Brain microvascular endothelial cell (primary cell): ENCODE measurements around the gene PDZD11.

Source experiments
- DNase-seq: peaks from one replicate; pipeline ENCODE4 v3.0.0-alpha.2; 2020
- H3K27ac ChIP-seq: fragments of 250-450 bp; sonication (Bioruptor Pico); 2 replicates; pipeline ENCODE4 v1.5.1; 2020; ENCODE audit warnings: mild to moderate bottlenecking, moderate library complexity
- H3K27me3 ChIP-seq: fragments of 250-450 bp; sonication (Bioruptor Pico); replicated peaks from 2 replicates; pipeline ENCODE4 v1.5.1; 2020; ENCODE audit warnings: mild to moderate bottlenecking
- H3K36me3 ChIP-seq: fragments of 250-450 bp; sonication (Bioruptor Pico); replicated peaks from 2 replicates; pipeline ENCODE4 v1.5.1; 2020; ENCODE audit warnings: mild to moderate bottlenecking
- H3K4me3 ChIP-seq: 2 replicates; pipeline ENCODE4 v1.5.1; 2011; ENCODE audit warnings: low read depth, mild to moderate bottlenecking, control low read depth, low read length, moderate library complexity
- in situ Hi-C: cut with HindIII; loops from 2 replicates; pipeline ENCODE4 v1.10.0; 2017; ENCODE audit warnings: low sequenced_read_pairs, low pct_ligation_motif_present
- TF ChIP-seq, protein P1 (sequence below): IDR thresholded peaks from 2 replicates; pipeline ENCODE4 v1.5.1; 2011; ENCODE audit warnings: low read depth, mild to moderate bottlenecking, moderate library complexity, low read length, control low read depth, inconsistent platforms; ENCODE audit errors: missing control alignments

The PDZD11 gene

GRCh38 chrX:70255452-70255851 lies 34.3 kb downstream of the PDZD11 start:
- Histone ChIP-seq H3K27ac (no peak overlapping the region), H3K36me3 (no peaks in the 10 kb centered on the region), H3K4me3 (no peak overlapping the region), H3K27me3 (no peaks in the 10 kb centered on the region)
- TF ChIP-seq, protein P1, sequence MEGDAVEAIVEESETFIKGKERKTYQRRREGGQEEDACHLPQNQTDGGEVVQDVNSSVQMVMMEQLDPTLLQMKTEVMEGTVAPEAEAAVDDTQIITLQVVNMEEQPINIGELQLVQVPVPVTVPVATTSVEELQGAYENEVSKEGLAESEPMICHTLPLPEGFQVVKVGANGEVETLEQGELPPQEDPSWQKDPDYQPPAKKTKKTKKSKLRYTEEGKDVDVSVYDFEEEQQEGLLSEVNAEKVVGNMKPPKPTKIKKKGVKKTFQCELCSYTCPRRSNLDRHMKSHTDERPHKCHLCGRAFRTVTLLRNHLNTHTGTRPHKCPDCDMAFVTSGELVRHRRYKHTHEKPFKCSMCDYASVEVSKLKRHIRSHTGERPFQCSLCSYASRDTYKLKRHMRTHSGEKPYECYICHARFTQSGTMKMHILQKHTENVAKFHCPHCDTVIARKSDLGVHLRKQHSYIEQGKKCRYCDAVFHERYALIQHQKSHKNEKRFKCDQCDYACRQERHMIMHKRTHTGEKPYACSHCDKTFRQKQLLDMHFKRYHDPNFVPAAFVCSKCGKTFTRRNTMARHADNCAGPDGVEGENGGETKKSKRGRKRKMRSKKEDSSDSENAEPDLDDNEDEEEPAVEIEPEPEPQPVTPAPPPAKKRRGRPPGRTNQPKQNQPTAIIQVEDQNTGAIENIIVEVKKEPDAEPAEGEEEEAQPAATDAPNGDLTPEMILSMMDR = no peak
- in situ Hi-C loops = no loop called here
- no peak for DNase-seq

DNA sequence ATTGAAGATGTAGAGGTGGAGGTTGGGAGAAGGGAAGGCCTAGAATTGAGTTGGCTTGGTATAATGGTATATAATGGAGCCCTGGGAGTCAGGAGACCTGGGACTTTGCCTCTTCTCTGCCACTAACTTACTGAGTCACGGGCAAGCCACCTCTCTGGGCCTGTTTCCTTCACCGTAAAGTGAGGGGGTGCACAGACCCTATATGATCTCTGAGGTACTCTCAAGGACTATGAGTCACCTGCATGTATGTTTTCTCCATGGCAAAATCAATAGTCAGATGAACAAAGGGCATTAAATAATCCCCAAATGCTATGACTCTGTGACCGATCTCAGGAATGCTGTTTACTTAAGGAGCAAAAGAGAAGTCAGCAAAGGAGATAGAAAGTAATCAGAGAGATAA lies 34.8 kb downstream of the PDZD11 start:
- no peaks in the 10 kb centered on the region for H3K36me3 ChIP-seq
- in situ Hi-C loops = no loop called here
- no peaks in the 10 kb centered on the region for H3K27me3 ChIP-seq
- no peak overlapping the region for H3K4me3 ChIP-seq
- DNase-seq = no peak
- no peak overlapping the region for H3K27ac ChIP-seq
- TF ChIP-seq, protein P1 = no peak

DNA sequence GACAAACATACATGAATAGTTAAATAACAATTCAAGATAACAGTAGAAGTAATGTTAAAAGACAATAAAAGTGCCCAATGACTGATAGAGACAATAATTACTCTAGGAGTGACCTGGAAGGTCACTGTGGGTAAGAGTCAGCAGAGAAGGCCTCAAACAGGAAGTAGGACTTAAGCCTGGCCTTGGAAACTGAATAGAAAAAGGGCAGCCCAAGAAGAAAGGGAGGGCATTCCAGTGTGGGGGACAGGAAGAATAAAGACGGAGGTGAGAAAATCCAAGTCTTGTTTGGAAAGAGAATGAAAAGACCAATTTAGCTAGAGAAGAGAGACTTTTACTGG lies 35.7 kb downstream of the PDZD11 start:
- DNase-seq = no peak
- Histone ChIP-seq H3K27ac (no peak overlapping the region), H3K27me3 (no peaks in the 10 kb centered on the region), H3K36me3 (no peaks in the 10 kb centered on the region), H3K4me3 (no peak overlapping the region)
- TF ChIP-seq, protein P1 = no peak
- in situ Hi-C loops = no loop called here

DNA sequence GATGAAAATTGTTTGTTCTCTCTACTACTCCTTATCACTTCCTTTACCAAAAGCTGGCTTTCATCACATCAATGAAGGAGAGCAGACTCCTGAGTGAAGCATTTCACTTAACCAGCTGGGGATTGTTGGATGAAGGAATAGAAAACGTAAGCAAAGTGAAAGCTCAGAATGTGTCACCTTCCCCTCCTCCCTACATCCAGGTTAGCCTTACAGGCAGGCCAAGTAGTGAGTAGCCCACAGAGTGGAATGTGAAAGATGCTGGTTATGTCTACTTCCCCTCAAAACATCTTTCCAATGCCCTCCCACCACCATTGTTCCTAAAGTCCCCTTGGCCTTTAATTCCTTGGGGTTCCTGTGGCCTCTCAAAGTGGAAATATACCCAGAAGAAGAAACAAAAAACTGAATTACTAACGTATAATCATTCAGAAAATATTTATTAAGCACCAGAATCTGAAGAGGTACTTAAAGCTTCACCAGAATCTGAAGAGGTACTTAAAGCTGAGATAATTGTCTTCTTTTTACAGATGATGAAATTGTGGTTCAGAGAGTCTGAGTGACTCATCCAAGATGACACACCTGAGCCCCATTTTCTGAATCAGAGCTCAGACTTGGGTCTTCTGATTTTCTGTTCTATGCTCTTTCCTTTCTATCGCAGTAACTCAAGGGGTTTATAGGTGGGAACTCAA lies 36.2 kb downstream of the PDZD11 start:
- TF ChIP-seq, protein P1 = no peak
- H3K27me3 ChIP-seq = no peaks in the 10 kb centered on the region
- in situ Hi-C loops = no loop called here
- H3K36me3 ChIP-seq = no peaks in the 10 kb centered on the region
- DNase-seq = no peak
- H3K27ac ChIP-seq = no peak overlapping the region
- no peak overlapping the region for H3K4me3 ChIP-seq

DNA sequence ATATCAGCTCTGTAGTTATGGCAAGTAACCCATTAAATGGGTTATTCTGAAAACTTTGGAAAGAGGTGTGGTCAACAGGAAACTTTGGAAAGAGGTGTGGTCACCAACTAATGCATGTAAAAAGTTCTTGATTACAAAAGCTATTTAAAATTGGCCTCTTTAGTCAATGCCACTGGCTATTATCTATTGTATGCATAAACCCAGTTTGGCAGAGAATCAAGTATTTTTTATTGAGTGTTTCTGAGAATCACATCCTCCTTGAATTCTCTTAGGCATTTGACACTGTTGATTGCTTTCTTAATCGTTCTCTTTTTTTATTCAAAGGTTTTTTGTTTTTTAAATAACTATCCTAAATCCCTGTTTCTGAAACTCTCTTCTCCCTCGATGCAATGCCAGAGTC lies 37.2 kb downstream of the PDZD11 start:
- no peaks in the 10 kb centered on the region for H3K36me3 ChIP-seq
- in situ Hi-C loops = no loop called here
- DNase-seq = no peak
- no peak overlapping the region for H3K27ac ChIP-seq
- TF ChIP-seq, protein P1 = no peak
- H3K27me3 ChIP-seq = no peaks in the 10 kb centered on the region
- H3K4me3 ChIP-seq = no peak overlapping the region

DNA sequence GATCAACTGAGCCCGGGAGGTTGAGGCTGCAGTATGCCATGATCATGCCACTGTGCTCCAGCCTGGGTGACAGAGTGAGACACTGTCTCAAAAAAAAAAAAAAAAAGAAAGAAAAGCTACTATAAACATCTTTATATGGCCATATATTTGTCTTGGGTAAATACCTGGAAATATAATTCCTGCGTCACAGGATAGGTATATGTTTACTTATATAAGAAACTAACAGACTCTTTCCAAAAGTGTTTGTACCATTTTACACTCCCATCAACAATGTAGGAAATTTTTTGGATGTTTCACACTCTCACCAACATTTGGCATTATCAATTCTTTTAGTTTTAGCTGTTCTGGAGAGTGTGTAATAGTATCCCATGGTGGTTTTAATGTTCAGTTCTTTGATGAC lies 42.5 kb downstream of the PDZD11 start:
- H3K36me3 ChIP-seq = no peaks in the 10 kb centered on the region
- no peaks in the 10 kb centered on the region for H3K27me3 ChIP-seq
- H3K4me3 ChIP-seq = no peak overlapping the region
- H3K27ac ChIP-seq = no peak overlapping the region
- TF ChIP-seq, protein P1 = no peak
- DNase-seq = no peak
- in situ Hi-C loops = no loop called here
